Measurements from ENCODE around the gene POLG2.

GRCh38 chr17:64533784-64534183, 36.9 kb upstream of the POLG2 start:
- TF ChIP-seq POLR2A (IDR thresholded peaks at IDR 0.05) (no peak), CTCF (IDR thresholded peaks at IDR 0.05) (no peak)
